SK-N-SH treated with all-trans-retinoic acid at 6 μM for 48 hours (cell line): Measurements from ENCODE around the gene AGPAT4.

Experiments
- CSDC2 ChIP-seq: fragments of 250-450 bp; sonication (Bioruptor Pico); IDR thresholded peaks from 2 replicates; pipeline ENCODE4 v1.5.0; 2020; ENCODE audit warnings: mild to moderate bottlenecking, moderate library complexity
- CSRNP3 ChIP-seq: fragments of 250-450 bp; sonication (Bioruptor Pico); IDR thresholded peaks from 2 replicates; pipeline ENCODE4 v1.5.1; 2021; ENCODE audit warnings: mild to moderate bottlenecking, moderate library complexity
- ESRRG ChIP-seq: fragments of 250-450 bp; sonication (Bioruptor Pico); IDR thresholded peaks from 2 replicates; pipeline ENCODE4 v1.6.1; 2021; ENCODE audit warnings: mild to moderate bottlenecking
- OSR1 ChIP-seq: fragments of 250-450 bp; sonication (Bioruptor Pico); IDR thresholded peaks from 2 replicates; pipeline ENCODE4 v1.8.0; 2022; ENCODE audit warnings: moderate library complexity, mild to moderate bottlenecking, inconsistent platforms
- PATZ1 ChIP-seq: fragments of 250-450 bp; sonication (Bioruptor Pico); IDR thresholded peaks from 2 replicates; pipeline ENCODE4 v1.8.0; 2020; ENCODE audit warnings: mild to moderate bottlenecking, moderate library complexity, borderline replicate concordance
- PPARA ChIP-seq: fragments of 250-450 bp; sonication (Bioruptor Pico); IDR thresholded peaks from 2 replicates; pipeline ENCODE4 v1.5.0; 2020; ENCODE audit warnings: mild to moderate bottlenecking, borderline replicate concordance
- RARB ChIP-seq: fragments of 250-450 bp; sonication (Bioruptor Pico); IDR thresholded peaks from 2 replicates; pipeline ENCODE4 v1.8.0; 2021; ENCODE audit warnings: mild to moderate bottlenecking, moderate library complexity
- ZC3H10 ChIP-seq: fragments of 250-450 bp; sonication (Bioruptor Pico); IDR thresholded peaks from 2 replicates; pipeline ENCODE4 v1.5.1; 2021; ENCODE audit warnings: mild to moderate bottlenecking, moderate library complexity
- ZFP30 ChIP-seq: fragments of 450-650 bp; formaldehyde crosslinking; IDR thresholded peaks from 2 replicates; pipeline ENCODE4 v1.5.0; 2022; ENCODE audit warnings: mild to moderate bottlenecking, moderate library complexity
- ZNF565 ChIP-seq: fragments of 450-650 bp; formaldehyde crosslinking; conservative IDR thresholded peaks from 2 replicates; pipeline ENCODE4 v1.5.0; 2020; ENCODE audit warnings: low read depth, mild to moderate bottlenecking, moderate library complexity
- ZNF70 ChIP-seq: fragments of 450-650 bp; formaldehyde crosslinking; IDR thresholded peaks from 2 replicates; pipeline ENCODE4 v1.5.0; 2020; ENCODE audit warnings: mild to moderate bottlenecking, moderate library complexity

- no peak for TF ChIP-seq ESRRG (CRISPR knock-in tag)
- no peak for TF ChIP-seq RARB
- TF ChIP-seq ZNF70 (CRISPR knock-in tag) = no peak
- TF ChIP-seq ZC3H10 (CRISPR knock-in tag) = no peak
- no peak for TF ChIP-seq PATZ1 (CRISPR knock-in tag)
- no peak for TF ChIP-seq CSRNP3 (CRISPR knock-in tag)
- no peak for TF ChIP-seq ZFP30 (CRISPR knock-in tag)
- no peak for TF ChIP-seq OSR1 (CRISPR knock-in tag)
- no peak for TF ChIP-seq CSDC2 (CRISPR knock-in tag)
- TF ChIP-seq ZNF565 (CRISPR knock-in tag) = no peak
- no peak for TF ChIP-seq PPARA (CRISPR knock-in tag)
These were observed 122.0 kb downstream of the AGPAT4 start for GRCh38 chr6:161151660-161152526.
